ENCODE data around the gene POFUT2.

DNA sequence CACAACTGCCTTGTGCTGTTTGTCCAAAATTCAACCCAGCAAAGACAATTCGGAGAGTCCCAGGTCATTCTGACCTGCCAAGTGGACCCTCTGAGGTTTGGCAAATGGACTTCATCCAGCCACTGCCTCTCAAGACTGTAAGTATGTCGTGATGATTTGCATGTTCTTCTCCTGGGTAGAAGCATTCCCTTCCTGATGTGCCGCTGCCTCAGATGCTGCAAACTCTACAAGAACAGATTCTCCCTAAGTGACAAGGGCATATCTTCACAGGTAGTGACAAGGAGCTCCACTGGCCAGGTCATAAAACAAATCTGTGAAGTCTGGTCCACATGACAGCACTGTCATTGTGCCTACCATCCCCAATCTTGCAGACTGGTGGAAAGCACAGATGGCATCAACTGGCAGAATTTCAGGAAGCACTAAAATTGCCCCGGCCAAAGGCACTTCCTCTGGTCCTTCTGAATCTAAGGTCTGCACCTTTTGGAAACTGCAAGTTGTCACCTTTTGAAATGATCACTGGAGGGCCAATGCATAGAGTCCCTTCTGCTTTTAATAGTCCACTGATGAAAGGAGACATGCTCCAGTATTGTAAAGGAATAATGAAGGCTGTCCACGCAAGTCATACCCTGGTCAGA, 27.4 kb downstream of the POFUT2 start:
- TF ChIP-seq CTCF (IDR thresholded peaks at IDR 0.05) (no peak), ESRRA (IDR thresholded peaks at IDR 0.05; ENCODE audit: borderline replicate concordance, low read length) (no peak), POLR2A (IDR thresholded peaks at IDR 0.05; ENCODE audit: low read length) (no peak), POLR2AphosphoS2 (conservative IDR thresholded peaks at IDR 0.05; ENCODE audit: low read length) (no peak), CHD2 (IDR thresholded peaks at IDR 0.05; ENCODE audit: low read length, partially characterized antibody) (no peak), JUN (IDR thresholded peaks at IDR 0.05) (no peak), HMGXB4 (CRISPR knock-in tag; IDR thresholded peaks at IDR 0.05; ENCODE audit: borderline replicate concordance) (no peak), MAFK (IDR thresholded peaks at IDR 0.05; ENCODE audit: partially characterized antibody) (no peak), RAD21 (conservative IDR thresholded peaks at IDR 0.05 in 1 of 2, IDR thresholded peaks at IDR 0.05 in 1 of 2) (no peak), EP300 (IDR thresholded peaks at IDR 0.05) (no peak), HDAC2 (IDR thresholded peaks at IDR 0.05) (no peak), PBX3 (IDR thresholded peaks at IDR 0.05) (no peak), JUNB (IDR thresholded peaks at IDR 0.05) (no peak)
- TF ChIP-seq, protein P1, sequence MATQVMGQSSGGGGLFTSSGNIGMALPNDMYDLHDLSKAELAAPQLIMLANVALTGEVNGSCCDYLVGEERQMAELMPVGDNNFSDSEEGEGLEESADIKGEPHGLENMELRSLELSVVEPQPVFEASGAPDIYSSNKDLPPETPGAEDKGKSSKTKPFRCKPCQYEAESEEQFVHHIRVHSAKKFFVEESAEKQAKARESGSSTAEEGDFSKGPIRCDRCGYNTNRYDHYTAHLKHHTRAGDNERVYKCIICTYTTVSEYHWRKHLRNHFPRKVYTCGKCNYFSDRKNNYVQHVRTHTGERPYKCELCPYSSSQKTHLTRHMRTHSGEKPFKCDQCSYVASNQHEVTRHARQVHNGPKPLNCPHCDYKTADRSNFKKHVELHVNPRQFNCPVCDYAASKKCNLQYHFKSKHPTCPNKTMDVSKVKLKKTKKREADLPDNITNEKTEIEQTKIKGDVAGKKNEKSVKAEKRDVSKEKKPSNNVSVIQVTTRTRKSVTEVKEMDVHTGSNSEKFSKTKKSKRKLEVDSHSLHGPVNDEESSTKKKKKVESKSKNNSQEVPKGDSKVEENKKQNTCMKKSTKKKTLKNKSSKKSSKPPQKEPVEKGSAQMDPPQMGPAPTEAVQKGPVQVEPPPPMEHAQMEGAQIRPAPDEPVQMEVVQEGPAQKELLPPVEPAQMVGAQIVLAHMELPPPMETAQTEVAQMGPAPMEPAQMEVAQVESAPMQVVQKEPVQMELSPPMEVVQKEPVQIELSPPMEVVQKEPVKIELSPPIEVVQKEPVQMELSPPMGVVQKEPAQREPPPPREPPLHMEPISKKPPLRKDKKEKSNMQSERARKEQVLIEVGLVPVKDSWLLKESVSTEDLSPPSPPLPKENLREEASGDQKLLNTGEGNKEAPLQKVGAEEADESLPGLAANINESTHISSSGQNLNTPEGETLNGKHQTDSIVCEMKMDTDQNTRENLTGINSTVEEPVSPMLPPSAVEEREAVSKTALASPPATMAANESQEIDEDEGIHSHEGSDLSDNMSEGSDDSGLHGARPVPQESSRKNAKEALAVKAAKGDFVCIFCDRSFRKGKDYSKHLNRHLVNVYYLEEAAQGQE (IDR thresholded peaks at IDR 0.05), result no peak
